ENCODE results near the gene SLAMF6. TPM values are rescaled to one million over a fixed set of nuclear protein-coding genes. Genes with fewer than 3 reads are reported as not detected.

Gene SLAMF6
- not detected for total RNA-seq (2021; ENCODE audit: unreplicated experiment)
- not detected for polyA plus RNA-seq (2012; ENCODE audit: insufficient read length)
- percentile 8 among the genes with signal in this experiment for Bru-seq, nascent RNA
- percentile 9 among the genes with signal in this experiment for BruChase-seq, experiment 1, labeled RNA remaining after a 2-hour chase
- BruChase-seq, experiment 2, labeled RNA remaining after a 6-hour chase, result percentile 13 among the genes with signal in this experiment
- long read RNA-seq, result 0 reads

DNA sequence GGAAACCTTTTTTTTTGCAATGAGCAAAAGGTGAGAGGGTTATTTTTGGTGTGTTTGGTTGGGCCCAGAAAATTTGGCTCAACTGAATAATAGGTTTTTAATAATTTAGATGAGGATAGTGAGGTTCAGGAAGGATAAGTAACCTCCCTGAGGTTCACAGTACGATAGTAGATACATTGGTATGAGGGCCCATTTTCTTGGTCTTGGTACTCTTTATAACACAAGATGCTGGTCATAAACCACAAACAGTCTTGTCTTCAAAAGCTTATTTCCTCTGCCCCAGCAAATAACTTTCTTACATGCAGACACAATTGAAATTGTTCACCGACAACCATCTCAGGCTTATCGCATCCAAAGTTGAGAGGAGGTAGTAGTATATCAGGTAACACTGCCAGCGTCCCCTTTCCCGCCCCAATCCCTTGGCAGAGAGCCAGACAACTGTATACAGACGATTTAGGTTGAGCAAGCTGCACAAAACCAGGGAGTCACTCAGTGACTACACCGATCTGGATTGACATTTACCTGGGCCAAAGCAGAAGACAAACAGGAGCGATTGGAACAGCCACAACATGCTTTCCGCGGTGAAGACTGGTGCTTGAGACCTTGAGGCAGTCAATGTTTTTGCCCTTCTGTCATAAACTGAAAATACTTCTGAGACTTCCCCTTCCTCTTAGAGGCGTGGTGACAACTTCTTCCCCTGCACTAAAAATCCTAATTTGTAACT lies at the start of gene SLAMF6:
SLAMF6 (minus strand) TSS at position 634 of the 724 bp plus-strand sequence; CDS start at position 571, 63 bp downstream.
- in situ Hi-C loops (cut with HindIII; ENCODE audit: low pct_unique_long_range_greater_than_20kb, low sequenced_read_pairs) (no loop called here), intact Hi-C loops (cut with micrococcal nuclease; ENCODE audit: unreplicated experiment) (no loop called here)
- Histone ChIP-seq H3K36me3 (ENCODE audit: control insufficient read depth, insufficient read depth, low read length) (no peaks in the 10 kb centered on the region), H3K27ac (ENCODE audit: low read length) (no peak within 1 kb of the TSS), H3K27me3 (ENCODE audit: control insufficient read depth, insufficient read depth, low read length) (no peaks in the 10 kb centered on the region), H3K4me1 (ENCODE audit: control insufficient read depth, insufficient read depth, low read length) (no peaks in the 10 kb centered on the region; the same call in 1 of the 2 replicates), H3K4me3 (ENCODE audit: low read depth in 2 of 2, low read length in 2 of 2) (no peak within 1 kb of the TSS), H3K9me3 (ENCODE audit: control insufficient read depth, insufficient read depth, low read depth, low read length) (no peaks in the 10 kb centered on the region)
- ATAC-seq (no peak), DNase-seq (ENCODE audit: low read depth, low spot score) (no peak)
- CTCF ChIA-PET, result interaction anchor here (0.7 kb wide), 1 partner anchor 26 kb away, joined by 3 read pairs; no protein-coding TSS in a partner anchor
- TF ChIP-seq POLR2AphosphoS5 (IDR thresholded peaks at IDR 0.05; ENCODE audit: low read depth, low read length) (no peak), TCF7L2 (IDR thresholded peaks at IDR 0.05; ENCODE audit: low read depth, low read length) (no peak), SIN3A (IDR thresholded peaks at IDR 0.05; ENCODE audit: borderline replicate concordance, insufficient read depth, low read depth, low read length) (no peak)
- TF ChIP-seq, protein P1, sequence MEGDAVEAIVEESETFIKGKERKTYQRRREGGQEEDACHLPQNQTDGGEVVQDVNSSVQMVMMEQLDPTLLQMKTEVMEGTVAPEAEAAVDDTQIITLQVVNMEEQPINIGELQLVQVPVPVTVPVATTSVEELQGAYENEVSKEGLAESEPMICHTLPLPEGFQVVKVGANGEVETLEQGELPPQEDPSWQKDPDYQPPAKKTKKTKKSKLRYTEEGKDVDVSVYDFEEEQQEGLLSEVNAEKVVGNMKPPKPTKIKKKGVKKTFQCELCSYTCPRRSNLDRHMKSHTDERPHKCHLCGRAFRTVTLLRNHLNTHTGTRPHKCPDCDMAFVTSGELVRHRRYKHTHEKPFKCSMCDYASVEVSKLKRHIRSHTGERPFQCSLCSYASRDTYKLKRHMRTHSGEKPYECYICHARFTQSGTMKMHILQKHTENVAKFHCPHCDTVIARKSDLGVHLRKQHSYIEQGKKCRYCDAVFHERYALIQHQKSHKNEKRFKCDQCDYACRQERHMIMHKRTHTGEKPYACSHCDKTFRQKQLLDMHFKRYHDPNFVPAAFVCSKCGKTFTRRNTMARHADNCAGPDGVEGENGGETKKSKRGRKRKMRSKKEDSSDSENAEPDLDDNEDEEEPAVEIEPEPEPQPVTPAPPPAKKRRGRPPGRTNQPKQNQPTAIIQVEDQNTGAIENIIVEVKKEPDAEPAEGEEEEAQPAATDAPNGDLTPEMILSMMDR (IDR thresholded peaks at IDR 0.05), result no peak
- TF ChIP-seq, protein P2, sequence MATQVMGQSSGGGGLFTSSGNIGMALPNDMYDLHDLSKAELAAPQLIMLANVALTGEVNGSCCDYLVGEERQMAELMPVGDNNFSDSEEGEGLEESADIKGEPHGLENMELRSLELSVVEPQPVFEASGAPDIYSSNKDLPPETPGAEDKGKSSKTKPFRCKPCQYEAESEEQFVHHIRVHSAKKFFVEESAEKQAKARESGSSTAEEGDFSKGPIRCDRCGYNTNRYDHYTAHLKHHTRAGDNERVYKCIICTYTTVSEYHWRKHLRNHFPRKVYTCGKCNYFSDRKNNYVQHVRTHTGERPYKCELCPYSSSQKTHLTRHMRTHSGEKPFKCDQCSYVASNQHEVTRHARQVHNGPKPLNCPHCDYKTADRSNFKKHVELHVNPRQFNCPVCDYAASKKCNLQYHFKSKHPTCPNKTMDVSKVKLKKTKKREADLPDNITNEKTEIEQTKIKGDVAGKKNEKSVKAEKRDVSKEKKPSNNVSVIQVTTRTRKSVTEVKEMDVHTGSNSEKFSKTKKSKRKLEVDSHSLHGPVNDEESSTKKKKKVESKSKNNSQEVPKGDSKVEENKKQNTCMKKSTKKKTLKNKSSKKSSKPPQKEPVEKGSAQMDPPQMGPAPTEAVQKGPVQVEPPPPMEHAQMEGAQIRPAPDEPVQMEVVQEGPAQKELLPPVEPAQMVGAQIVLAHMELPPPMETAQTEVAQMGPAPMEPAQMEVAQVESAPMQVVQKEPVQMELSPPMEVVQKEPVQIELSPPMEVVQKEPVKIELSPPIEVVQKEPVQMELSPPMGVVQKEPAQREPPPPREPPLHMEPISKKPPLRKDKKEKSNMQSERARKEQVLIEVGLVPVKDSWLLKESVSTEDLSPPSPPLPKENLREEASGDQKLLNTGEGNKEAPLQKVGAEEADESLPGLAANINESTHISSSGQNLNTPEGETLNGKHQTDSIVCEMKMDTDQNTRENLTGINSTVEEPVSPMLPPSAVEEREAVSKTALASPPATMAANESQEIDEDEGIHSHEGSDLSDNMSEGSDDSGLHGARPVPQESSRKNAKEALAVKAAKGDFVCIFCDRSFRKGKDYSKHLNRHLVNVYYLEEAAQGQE (IDR thresholded peaks at IDR 0.05; ENCODE audit: insufficient read depth in 1 of 2, low read depth in 2 of 2, low read length in 1 of 2), result no peak
- POLR2A ChIA-PET, result no interaction called here
- no TSS peak for BruUV-seq (replicated peaks)

DNA sequence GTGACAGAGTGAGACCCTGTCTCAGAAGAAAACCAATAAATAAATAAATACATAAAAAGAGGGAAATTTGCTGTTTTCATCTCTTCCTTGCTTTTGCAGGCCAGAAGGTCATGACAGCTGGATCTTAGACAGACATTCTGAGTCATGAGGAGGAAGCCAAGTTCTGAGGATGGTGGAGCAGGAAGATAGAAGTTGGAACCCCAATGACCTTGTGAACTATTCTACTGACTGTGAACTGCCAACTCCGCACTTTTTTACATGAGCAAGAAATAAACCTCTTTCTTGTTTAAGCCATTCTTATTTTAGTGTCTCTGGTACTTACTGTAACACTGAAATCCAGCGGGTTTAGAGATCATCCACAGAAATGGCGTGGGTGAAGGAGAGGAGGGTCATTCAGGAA lies 47.8 kb upstream of the SLAMF6 start:
- Histone ChIP-seq H3K27ac (ENCODE audit: low read length) (no peak overlapping the region), H3K27me3 (ENCODE audit: control insufficient read depth, insufficient read depth, low read length) (no peaks in the 10 kb centered on the region), H3K4me1 (ENCODE audit: control insufficient read depth, insufficient read depth, low read length) (no peaks in the 10 kb centered on the region), H3K36me3 (ENCODE audit: control insufficient read depth, insufficient read depth, low read length) (no peaks in the 10 kb centered on the region), H3K4me3 (ENCODE audit: low read depth in 2 of 2, low read length in 2 of 2) (no peak overlapping the region), H3K9me3 (ENCODE audit: control insufficient read depth, insufficient read depth, low read depth, low read length) (no peaks in the 10 kb centered on the region)
- ATAC-seq, result no peak
- no TSS peak for BruUV-seq (replicated peaks)
- ChIA-PET CTCF (interaction anchor here (0.6 to 0.7 kb wide), 2 partner anchors 371 to 1495 kb away, joined by 6 to 7 read pairs; no protein-coding TSS in a partner anchor), POLR2A (no interaction called here)
- in situ Hi-C loops (cut with HindIII; ENCODE audit: low pct_unique_long_range_greater_than_20kb, low sequenced_read_pairs) (no loop called here), intact Hi-C loops (cut with micrococcal nuclease; ENCODE audit: unreplicated experiment) (no loop called here)
- TF ChIP-seq TCF7L2 (IDR thresholded peaks at IDR 0.05; ENCODE audit: low read depth, low read length), result no peak
- DNase-seq (ENCODE audit: low read depth, low spot score), result no peak

DNA sequence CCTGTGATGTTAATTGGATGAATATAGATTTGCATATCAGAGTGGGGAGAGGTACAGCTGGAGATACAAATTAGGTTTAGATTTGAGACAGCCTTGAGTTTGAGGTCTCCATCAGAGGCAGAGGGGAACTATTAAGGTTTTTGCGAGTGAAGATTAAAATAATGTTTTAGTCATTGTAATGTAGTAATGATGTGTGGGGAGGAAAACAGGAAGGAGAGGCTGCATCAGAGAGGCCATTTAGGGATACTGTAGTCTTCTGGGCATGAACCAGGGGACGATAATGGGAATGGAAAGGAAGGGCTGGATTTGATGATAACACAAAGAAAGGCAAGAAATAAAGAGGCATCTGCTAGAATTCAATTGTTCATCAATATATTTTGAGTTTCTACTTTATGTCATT lies 46.8 kb upstream of the SLAMF6 start:
- H3K9me3 ChIP-seq (ENCODE audit: control insufficient read depth, insufficient read depth, low read depth, low read length), result no peaks in the 10 kb centered on the region
- no peak for TF ChIP-seq TCF7L2 (IDR thresholded peaks at IDR 0.05; ENCODE audit: low read depth, low read length)
- intact Hi-C loops (cut with micrococcal nuclease; ENCODE audit: unreplicated experiment) (no loop called here), in situ Hi-C loops (cut with HindIII; ENCODE audit: low pct_unique_long_range_greater_than_20kb, low sequenced_read_pairs) (no loop called here)
- H3K27me3 ChIP-seq (ENCODE audit: control insufficient read depth, insufficient read depth, low read length), result no peaks in the 10 kb centered on the region
- BruUV-seq (replicated peaks), result no TSS peak
- ChIA-PET POLR2A (no interaction called here), CTCF (no interaction called here)
- ATAC-seq, result no peak
- H3K36me3 ChIP-seq (ENCODE audit: control insufficient read depth, insufficient read depth, low read length), result no peaks in the 10 kb centered on the region
- no peak overlapping the region for H3K27ac ChIP-seq (ENCODE audit: low read length)
- no peak for DNase-seq (ENCODE audit: low read depth, low spot score)
- H3K4me1 ChIP-seq (ENCODE audit: control insufficient read depth, insufficient read depth, low read length), result no peaks in the 10 kb centered on the region
- no peak overlapping the region for H3K4me3 ChIP-seq (ENCODE audit: low read depth in 2 of 2, low read length in 2 of 2)

Data from Panc1 (cell line).